GM23248 (cell line): Measurements from ENCODE around the gene RNLS. TPM values are rescaled to one million over a fixed set of nuclear protein-coding genes. Genes with fewer than 3 reads are reported as not detected.

Experiments
- DNase-seq: peaks from one replicate; pipeline ENCODE4 v3.0.0-alpha.2; 2015
- H2AFZ ChIP-seq: fragments of 200-600 bp; sonication (generic); 2 replicates; pipeline ENCODE4 v1.6.1; 2016; ENCODE audit warnings: antibody characterized with exemption
- H3F3A ChIP-seq: fragments of 200-600 bp; sonication (generic); 2 replicates; pipeline ENCODE4 v1.6.1; 2016; ENCODE audit warnings: mild to moderate bottlenecking, antibody characterized with exemption, mixed run types; ENCODE audit not compliant: insufficient read depth
- H3K27ac ChIP-seq: fragments of 200-600 bp; sonication (generic); 2 replicates; pipeline ENCODE4 v1.5.1; 2016; ENCODE audit warnings: mild to moderate bottlenecking
- H3K27me3 ChIP-seq: fragments of 200-600 bp; sonication (generic); replicated peaks from 2 replicates; pipeline ENCODE4 v1.6.1; 2016; ENCODE audit warnings: mild to moderate bottlenecking; ENCODE audit not compliant: insufficient read depth
- H3K36me3 ChIP-seq: fragments of 200-600 bp; sonication (generic); 2 replicates; pipeline ENCODE4 v1.6.1; 2016; ENCODE audit warnings: low read depth, mild to moderate bottlenecking
- H3K4me1 ChIP-seq: fragments of 200-600 bp; sonication (generic); 2 replicates; pipeline ENCODE4 v1.6.1; 2016; ENCODE audit warnings: mild to moderate bottlenecking; ENCODE audit not compliant: insufficient read depth
- H3K4me2 ChIP-seq: fragments of 200-600 bp; sonication (generic); one replicate; pipeline ENCODE4 v1.6.1; 2016; ENCODE audit warnings: mild to moderate bottlenecking; ENCODE audit not compliant: unreplicated experiment
- H3K4me3 ChIP-seq: fragments of 200-600 bp; sonication (generic); 2 replicates; pipeline ENCODE4 v1.5.1; 2016; ENCODE audit warnings: mild to moderate bottlenecking
- H3K79me2 ChIP-seq: fragments of 200-600 bp; sonication (generic); 2 replicates; pipeline ENCODE4 v1.6.1; 2016; ENCODE audit warnings: mild to moderate bottlenecking; ENCODE audit not compliant: insufficient read depth
- H3K9ac ChIP-seq: fragments of 200-600 bp; sonication (generic); 2 replicates; pipeline ENCODE4 v1.6.1; 2016; ENCODE audit warnings: mild to moderate bottlenecking
- H3K9me2 ChIP-seq: fragments of 200-600 bp; sonication (generic); 2 replicates; pipeline ENCODE4 v1.6.1; 2016; ENCODE audit warnings: mixed run types, mild to moderate bottlenecking, moderate library complexity; ENCODE audit not compliant: insufficient read depth
- H3K9me3 ChIP-seq: fragments of 200-600 bp; sonication (generic); one replicate; pipeline ENCODE4 v1.6.1; 2017; ENCODE audit warnings: low read depth
- H4K20me1 ChIP-seq: fragments of 200-600 bp; sonication (generic); 2 replicates; pipeline ENCODE4 v1.6.0; 2016; ENCODE audit not compliant: insufficient read depth
- EZH2 ChIP-seq: fragments of 200-600 bp; sonication (generic); IDR thresholded peaks from 2 replicates; pipeline ENCODE4 v1.6.1; 2018; ENCODE audit warnings: antibody characterized with exemption, mild to moderate bottlenecking; ENCODE audit not compliant: insufficient read depth, poor library complexity, severe bottlenecking
- EZH2phosphoT487 ChIP-seq: fragments of 200-600 bp; sonication (generic); IDR thresholded peaks from 2 replicates; pipeline ENCODE4 v1.6.1; 2018; ENCODE audit warnings: antibody characterized with exemption, moderate library complexity, mild to moderate bottlenecking, low read depth; ENCODE audit not compliant: insufficient read depth
- WGBS, 2 experiments: methylation state at CpG; one replicate each; pipeline ENCODE4 v1.1.6; 2015 to 2017; ENCODE audit warnings: low lambda C conversion rate in 2 of 2, low coverage in 1 of 2; ENCODE audit errors: missing lambda C conversion rate in 2 of 2; 5-methylcytosine and 5-hydroxymethylcytosine counted together
- in situ Hi-C: fragments of 300-500 bp; cut with MboI; formaldehyde crosslinking; loops from 2 replicates; pipeline ENCODE4 v1.15.0; 2020
- polyA plus RNA-seq: library from polyadenylated mRNA; unstranded; fragments of >200 nt; fragmentation: Nextera tagmentation; extraction: Ambion mirVana; gene quantifications from 2 replicates; pipeline ENCODE4 v1.2.1, GENCODE V29; 2016
- total RNA-seq: library from RNA; depleted of rRNA; stranded (reverse); fragments of >200 nt; shearing (Covaris generic); gene quantifications from 2 replicates; pipeline ENCODE4 v1.2.3, GENCODE V29; 2014

RNLS gene
- total and polyA plus RNA-seq, 2 experiments from 2014 or later: 11.5 to 23.1 TPM

GRCh38 chr10:88322324-88323063 is 260.6 kb downstream of the RNLS start:
- Histone ChIP-seq H3K9me2 (no peaks in the 10 kb centered on the region), H3K4me2 (no peak overlapping the region), H3K36me3 (no peaks in the 10 kb centered on the region), H3F3A (no peaks in the 10 kb centered on the region), H3K9ac (no peak overlapping the region), H3K27me3 (no peaks in the 10 kb centered on the region), H4K20me1 (no peaks in the 10 kb centered on the region), H3K27ac (no peak overlapping the region), H3K79me2 (no peaks in the 10 kb centered on the region), H3K4me3 (no peak overlapping the region), H3K4me1 (no peaks in the 10 kb centered on the region), H3K9me3 (no peaks in the 10 kb centered on the region), H2AFZ (no peak overlapping the region)
- no peak for DNase-seq
- in situ Hi-C loops: no loop called here
- TF ChIP-seq EZH2phosphoT487 (no peak), EZH2 (no peak)
- WGBS, 2 experiments: 81 to 90% methylated on average over 3 of the region's 3 CpGs

- 59 to 82% methylated on average over 1 of the region's 1 CpG for WGBS, 2 experiments
- Histone ChIP-seq H3F3A (no peaks in the 10 kb centered on the region), H3K27me3 (no peaks in the 10 kb centered on the region), H3K4me1 (no peaks in the 10 kb centered on the region), H3K9me3 (no peaks in the 10 kb centered on the region), H3K9me2 (no peaks in the 10 kb centered on the region), H3K27ac (no peak overlapping the region), H3K36me3 (no peaks in the 10 kb centered on the region), H3K9ac (no peak overlapping the region), H2AFZ (no peak overlapping the region), H3K79me2 (no peaks in the 10 kb centered on the region), H3K4me3 (no peak overlapping the region), H3K4me2 (no peak overlapping the region), H4K20me1 (no peaks in the 10 kb centered on the region)
- in situ Hi-C loops: no loop called here
- TF ChIP-seq EZH2phosphoT487 (no peak), EZH2 (no peak)
- DNase-seq: no peak
These were observed 263.1 kb downstream of the RNLS start for GRCh38 chr10:88319960-88320517.

DNA sequence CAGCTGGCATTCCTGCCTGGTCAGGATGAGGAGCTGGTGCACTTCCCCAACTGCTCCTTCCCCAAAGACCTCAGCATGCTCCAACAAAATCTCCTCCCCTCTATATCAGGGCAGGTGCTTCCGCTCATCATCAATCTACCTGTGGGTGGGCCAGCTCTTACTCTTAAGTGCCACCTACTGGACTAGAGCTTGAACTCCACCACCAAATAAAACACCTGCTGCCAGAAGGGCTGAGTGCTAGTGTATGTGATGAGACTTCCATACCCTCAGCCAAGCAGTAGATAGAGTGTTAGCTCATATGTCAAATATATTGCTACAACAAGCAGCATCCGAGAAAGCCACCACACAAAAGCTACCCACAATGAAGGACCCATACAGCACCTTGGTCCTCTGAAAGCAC is 264.3 kb downstream of the RNLS start:
- Histone ChIP-seq H3K4me1 (no peaks in the 10 kb centered on the region), H3K9me2 (no peaks in the 10 kb centered on the region), H3K9ac (no peak overlapping the region), H2AFZ (no peak overlapping the region), H3F3A (no peaks in the 10 kb centered on the region), H3K27me3 (no peaks in the 10 kb centered on the region), H3K4me2 (no peak overlapping the region), H3K79me2 (no peaks in the 10 kb centered on the region), H3K4me3 (no peak overlapping the region), H3K27ac (no peak overlapping the region), H3K36me3 (no peaks in the 10 kb centered on the region), H3K9me3 (no peaks in the 10 kb centered on the region), H4K20me1 (no peaks in the 10 kb centered on the region)
- peak; percentile 2 for DNase-seq
- no peak for TF ChIP-seq EZH2
- TF ChIP-seq EZH2phosphoT487: no peak
- in situ Hi-C loops: no loop called here
- WGBS, 2 experiments: 87 to 97% methylated on average over 2 of the region's 2 CpGs

DNA sequence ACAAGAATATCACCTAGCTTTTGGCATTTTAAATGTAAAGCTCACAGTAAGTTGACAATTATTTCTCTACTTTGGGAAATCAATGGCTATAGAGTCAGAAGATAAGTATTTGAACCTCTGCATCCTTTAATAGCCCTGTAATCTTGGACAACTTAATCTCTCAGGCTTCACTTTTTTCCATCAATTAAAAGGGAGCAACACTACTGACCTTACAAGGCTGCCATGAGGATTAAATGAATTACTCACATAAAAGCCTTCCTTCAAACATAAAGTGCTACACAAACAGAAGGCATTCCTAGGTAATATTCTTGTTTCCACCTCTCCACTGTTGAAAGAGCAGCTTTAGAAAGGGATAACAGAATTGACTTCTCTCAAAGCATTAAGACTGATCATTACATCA is 266.0 kb downstream of the RNLS start:
- Histone ChIP-seq H3K9me3 (no peaks in the 10 kb centered on the region), H3K9me2 (no peaks in the 10 kb centered on the region), H3K9ac (no peak overlapping the region), H3K4me1 (no peaks in the 10 kb centered on the region), H3K4me2 (no peak overlapping the region), H3F3A (no peaks in the 10 kb centered on the region), H2AFZ (no peak overlapping the region), H3K4me3 (no peak overlapping the region), H4K20me1 (no peaks in the 10 kb centered on the region), H3K36me3 (no peaks in the 10 kb centered on the region), H3K27ac (no peak overlapping the region), H3K27me3 (no peaks in the 10 kb centered on the region), H3K79me2 (no peaks in the 10 kb centered on the region)
- TF ChIP-seq EZH2phosphoT487 (no peak), EZH2 (no peak)
- in situ Hi-C loops: no loop called here
- DNase-seq: no peak

GRCh38 chr10:88316292-88316861 is 266.7 kb downstream of the RNLS start:
- Histone ChIP-seq H3K79me2 (no peaks in the 10 kb centered on the region), H3K27ac (no peak overlapping the region), H3F3A (no peaks in the 10 kb centered on the region), H4K20me1 (no peaks in the 10 kb centered on the region), H3K9ac (no peak overlapping the region), H3K4me1 (no peaks in the 10 kb centered on the region), H3K9me3 (no peaks in the 10 kb centered on the region), H3K4me2 (no peak overlapping the region), H2AFZ (no peak overlapping the region), H3K9me2 (no peaks in the 10 kb centered on the region), H3K27me3 (no peaks in the 10 kb centered on the region), H3K4me3 (no peak overlapping the region), H3K36me3 (no peaks in the 10 kb centered on the region)
- no peak for DNase-seq
- TF ChIP-seq EZH2phosphoT487 (no peak), EZH2 (no peak)
- in situ Hi-C loops: no loop called here
- WGBS, 2 experiments: 92 to 95% methylated on average over 4 of the region's 4 CpGs
